MG63 (cell line): ENCODE results near the gene A3GALT2. TPM values are rescaled to one million over a fixed set of nuclear protein-coding genes. Genes with fewer than 3 reads are reported as not detected.

Source experiments
- DNase-seq: peaks from one replicate; pipeline ENCODE4 v3.0.0-alpha.2; 2020
- H3K27me3 ChIP-seq: fragments of 250-450 bp; sonication (Bioruptor Pico); 2 replicates; pipeline ENCODE4 v1.5.1; 2020; ENCODE audit warnings: mild to moderate bottlenecking, moderate library complexity
- H3K36me3 ChIP-seq: fragments of 250-450 bp; sonication (Bioruptor Pico); 2 replicates; pipeline ENCODE4 v1.5.1; 2020; ENCODE audit warnings: mild to moderate bottlenecking, moderate library complexity
- H3K4me3 ChIP-seq: fragments of 250-450 bp; sonication (Bioruptor Pico); 2 replicates; pipeline ENCODE4 v1.5.1; 2020; ENCODE audit warnings: mild to moderate bottlenecking, moderate library complexity
- H3K9me3 ChIP-seq: fragments of 250-450 bp; sonication (Bioruptor Pico); 2 replicates; pipeline ENCODE4 v1.5.1; 2020; ENCODE audit warnings: mild to moderate bottlenecking, moderate library complexity
- total RNA-seq: library from RNA; depleted of rRNA; stranded (reverse); fragments of >200 nt; shearing (Covaris generic); gene quantifications from 2 replicates; pipeline ENCODE4 v1.2.3, GENCODE V29; 2014; ENCODE audit warnings: low replicate concordance; rRNA removed

A3GALT2 gene
- total RNA-seq = not detected in 2 replicates

- H3K27me3 ChIP-seq = no peaks in the 10 kb centered on the region
- peaks cover 23% of the 10 kb centered on the region for H3K36me3 ChIP-seq
- no peaks in the 10 kb centered on the region for H3K9me3 ChIP-seq
- H3K4me3 ChIP-seq = no peak within 1 kb of the TSS
- DNase-seq = no peak
These were observed at the start of gene A3GALT2 for GRCh38 chr1:33320619-33321165. A3GALT2 (minus strand) TSS chr1:33321098; CDS start chr1:33321098, 0 bp downstream.

- H3K4me3 ChIP-seq = no peak overlapping the region
- no peaks in the 10 kb centered on the region for H3K27me3 ChIP-seq
- H3K9me3 ChIP-seq = no peaks in the 10 kb centered on the region
- no peaks in the 10 kb centered on the region for H3K36me3 ChIP-seq
- DNase-seq = peak; percentile 54
These were observed 49.4 kb upstream of the A3GALT2 start for GRCh38 chr1:33370301-33370700.

- H3K36me3 ChIP-seq = no peaks in the 10 kb centered on the region
- no peaks in the 10 kb centered on the region for H3K9me3 ChIP-seq
- no peaks in the 10 kb centered on the region for H3K27me3 ChIP-seq
- H3K4me3 ChIP-seq = no peak overlapping the region
- DNase-seq = no peak
These were observed 48.9 kb upstream of the A3GALT2 start for GRCh38 chr1:33369764-33370163.

GRCh38 chr1:33369081-33369480, 48.2 kb upstream of the A3GALT2 start:
- H3K9me3 ChIP-seq = no peaks in the 10 kb centered on the region
- DNase-seq = no peak
- H3K27me3 ChIP-seq = no peaks in the 10 kb centered on the region
- H3K4me3 ChIP-seq = no peak overlapping the region
- H3K36me3 ChIP-seq = no peaks in the 10 kb centered on the region

- Histone ChIP-seq H3K9me3 (no peaks in the 10 kb centered on the region), H3K36me3 (no peaks in the 10 kb centered on the region), H3K27me3 (no peaks in the 10 kb centered on the region), H3K4me3 (no peak overlapping the region)
- no peak for DNase-seq
These were observed 47.5 kb upstream of the A3GALT2 start for GRCh38 chr1:33368431-33368830.

- DNase-seq = peak; percentile 68
- H3K9me3 ChIP-seq = no peaks in the 10 kb centered on the region
- no peaks in the 10 kb centered on the region for H3K27me3 ChIP-seq
- no peaks in the 10 kb centered on the region for H3K36me3 ChIP-seq
- H3K4me3 ChIP-seq = no peak overlapping the region
These were observed 46.8 kb upstream of the A3GALT2 start for GRCh38 chr1:33367485-33368405.

- H3K9me3 ChIP-seq = no peaks in the 10 kb centered on the region
- DNase-seq = no peak
- H3K36me3 ChIP-seq = no peaks in the 10 kb centered on the region
- H3K27me3 ChIP-seq = no peaks in the 10 kb centered on the region
- no peak overlapping the region for H3K4me3 ChIP-seq
These were observed 46.0 kb upstream of the A3GALT2 start for GRCh38 chr1:33366762-33367484.

- Histone ChIP-seq H3K36me3 (no peaks in the 10 kb centered on the region), H3K4me3 (no peak overlapping the region), H3K27me3 (no peaks in the 10 kb centered on the region), H3K9me3 (no peaks in the 10 kb centered on the region)
- DNase-seq = no peak
These were observed 44.7 kb upstream of the A3GALT2 start for GRCh38 chr1:33365560-33365997.

GRCh38 chr1:33364565-33364918, 43.6 kb upstream of the A3GALT2 start:
- no peaks in the 10 kb centered on the region for H3K36me3 ChIP-seq
- H3K9me3 ChIP-seq = no peaks in the 10 kb centered on the region
- H3K4me3 ChIP-seq = no peak overlapping the region
- DNase-seq = no peak
- no peaks in the 10 kb centered on the region for H3K27me3 ChIP-seq

- H3K27me3 ChIP-seq = no peaks in the 10 kb centered on the region
- DNase-seq = no peak
- no peaks in the 10 kb centered on the region for H3K9me3 ChIP-seq
- H3K36me3 ChIP-seq = no peaks in the 10 kb centered on the region
- H3K4me3 ChIP-seq = no peak overlapping the region
These were observed 42.6 kb upstream of the A3GALT2 start for GRCh38 chr1:33363470-33363861.

- Histone ChIP-seq H3K36me3 (no peaks in the 10 kb centered on the region), H3K27me3 (no peaks in the 10 kb centered on the region), H3K4me3 (no peak overlapping the region), H3K9me3 (no peaks in the 10 kb centered on the region)
- no peak for DNase-seq
These were observed 42.1 kb upstream of the A3GALT2 start for GRCh38 chr1:33363021-33363420.

- H3K9me3 ChIP-seq = no peaks in the 10 kb centered on the region
- no peak overlapping the region for H3K4me3 ChIP-seq
- no peak for DNase-seq
- H3K36me3 ChIP-seq = no peaks in the 10 kb centered on the region
- no peaks in the 10 kb centered on the region for H3K27me3 ChIP-seq
These were observed 40.8 kb upstream of the A3GALT2 start for GRCh38 chr1:33361532-33362235.

- H3K9me3 ChIP-seq = no peaks in the 10 kb centered on the region
- H3K36me3 ChIP-seq = no peaks in the 10 kb centered on the region
These were observed 39.5 kb upstream of the A3GALT2 start for GRCh38 chr1:33360367-33360766.

GRCh38 chr1:33359931-33360330, 39.0 kb upstream of the A3GALT2 start:
- Histone ChIP-seq H3K36me3 (no peaks in the 10 kb centered on the region), H3K27me3 (no peaks in the 10 kb centered on the region), H3K4me3 (no peak overlapping the region), H3K9me3 (no peaks in the 10 kb centered on the region)
- DNase-seq = no peak

More at GRCh38 chr1:33360367-33360766, 39.5 kb upstream of the A3GALT2 start:
- Histone ChIP-seq H3K4me3 (no peak overlapping the region), H3K27me3 (no peaks in the 10 kb centered on the region)
- DNase-seq = no peak

GRCh38 chr1:33358795-33359503, 38.1 kb upstream of the A3GALT2 start:
- H3K4me3 ChIP-seq = no peak overlapping the region
- no peaks in the 10 kb centered on the region for H3K27me3 ChIP-seq
- H3K36me3 ChIP-seq = no peaks in the 10 kb centered on the region
- H3K9me3 ChIP-seq = no peaks in the 10 kb centered on the region
- DNase-seq = no peak

GRCh38 chr1:33358114-33358794, 37.4 kb upstream of the A3GALT2 start:
- DNase-seq = no peak
- Histone ChIP-seq H3K4me3 (no peak overlapping the region), H3K27me3 (no peaks in the 10 kb centered on the region), H3K36me3 (no peaks in the 10 kb centered on the region), H3K9me3 (no peaks in the 10 kb centered on the region)
